ENCODE measurements around the gene DLK2. TPM values are rescaled to one million over a fixed set of nuclear protein-coding genes. Genes with fewer than 3 reads are reported as not detected.
A peak's percentile ranks its signal among the peaks of the same experiment; 100 is the strongest.
"Not testable (repeated sequence)": the region's sequence is repeated elsewhere in the genome, so short reads cannot be mapped to it uniquely, and the experiment has no call there.

DLK2 gene
- total and polyA plus RNA-seq, 10 donors, result 0.12 to 0.68 (median 0.42) TPM; not detected in 2

DNA sequence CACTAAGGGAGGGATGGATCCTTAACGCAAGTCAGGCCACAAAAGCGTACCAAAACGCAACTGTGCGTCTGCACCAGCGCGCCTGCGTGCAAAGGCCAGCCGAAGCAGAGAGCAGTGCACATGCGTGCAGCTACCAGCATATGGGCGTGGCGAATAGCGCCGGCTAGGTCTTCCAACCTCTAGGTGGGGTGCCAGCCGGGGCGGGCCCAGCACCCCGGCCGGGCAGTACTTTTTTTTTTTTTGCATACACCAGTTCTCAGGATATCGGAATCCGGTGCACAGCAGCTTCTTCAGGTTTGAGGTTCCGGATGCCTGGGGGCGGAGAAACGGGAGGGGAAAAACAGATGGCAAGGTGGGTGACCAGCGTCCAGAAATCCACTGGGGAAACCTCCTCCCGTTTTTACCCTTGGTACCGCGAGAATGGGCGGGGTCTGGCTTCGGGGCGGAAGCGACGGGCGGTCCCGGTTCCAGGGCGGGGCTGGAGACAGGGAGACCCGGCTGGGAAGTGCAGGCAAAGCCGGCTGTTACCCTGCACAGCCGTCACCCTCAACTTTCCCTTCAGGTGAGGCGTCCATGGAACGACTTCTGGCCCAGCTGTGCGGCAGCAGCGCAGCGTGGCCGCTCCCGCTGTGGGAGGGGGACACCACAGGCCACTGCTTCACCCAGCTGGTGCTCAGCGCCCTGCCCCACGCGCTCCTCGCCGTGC, 27.8 kb downstream of the DLK2 start, which contains the start of gene ABCC10:
TSS of gene ABCC10 (plus strand) at position 136 of the 706 bp plus-strand sequence. CDS start at position 574, 438 bp downstream.
- TF ChIP-seq POLR2AphosphoS5 (IDR thresholded peaks at IDR 0.05) (peak; percentile 83 to 90 (median 86)), POLR2A (IDR thresholded peaks at IDR 0.05) (peak in 1 of 3 donors; percentile 15)
- TF ChIP-seq, protein P1, sequence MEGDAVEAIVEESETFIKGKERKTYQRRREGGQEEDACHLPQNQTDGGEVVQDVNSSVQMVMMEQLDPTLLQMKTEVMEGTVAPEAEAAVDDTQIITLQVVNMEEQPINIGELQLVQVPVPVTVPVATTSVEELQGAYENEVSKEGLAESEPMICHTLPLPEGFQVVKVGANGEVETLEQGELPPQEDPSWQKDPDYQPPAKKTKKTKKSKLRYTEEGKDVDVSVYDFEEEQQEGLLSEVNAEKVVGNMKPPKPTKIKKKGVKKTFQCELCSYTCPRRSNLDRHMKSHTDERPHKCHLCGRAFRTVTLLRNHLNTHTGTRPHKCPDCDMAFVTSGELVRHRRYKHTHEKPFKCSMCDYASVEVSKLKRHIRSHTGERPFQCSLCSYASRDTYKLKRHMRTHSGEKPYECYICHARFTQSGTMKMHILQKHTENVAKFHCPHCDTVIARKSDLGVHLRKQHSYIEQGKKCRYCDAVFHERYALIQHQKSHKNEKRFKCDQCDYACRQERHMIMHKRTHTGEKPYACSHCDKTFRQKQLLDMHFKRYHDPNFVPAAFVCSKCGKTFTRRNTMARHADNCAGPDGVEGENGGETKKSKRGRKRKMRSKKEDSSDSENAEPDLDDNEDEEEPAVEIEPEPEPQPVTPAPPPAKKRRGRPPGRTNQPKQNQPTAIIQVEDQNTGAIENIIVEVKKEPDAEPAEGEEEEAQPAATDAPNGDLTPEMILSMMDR (IDR thresholded peaks at IDR 0.05 in 8 of 11, conservative IDR thresholded peaks at IDR 0.05 in 3 of 11), result peak in 10 of 11 experiments; percentile 50 to 78 (median 67)
- Histone ChIP-seq H3K27me3 (replicated peaks in 1 of 7) (no peaks in the 10 kb centered on the region), H3K4me1 (peaks cover 10 to 40% (median 28%) of the 10 kb centered on the region in 6 donors), H3K27ac (peak within 1 kb of the TSS; percentile 82 to 96 (median 88)), H3K9me3 (no peaks in the 10 kb centered on the region), H3K4me3 (peak within 1 kb of the TSS; percentile 62 to 97 (median 84)), H3K36me3 (peaks cover 0 to 19% (median 7%) of the 10 kb centered on the region in 6 donors)
- intact Hi-C loops (cut with DNase I; ENCODE audit: low total_unique reads), result no loop called here
- DNase-seq, result peak; percentile 99
- 0% methylated on average over 34 to 49 of the region's 49 CpGs for WGBS, 5 donors

DNA sequence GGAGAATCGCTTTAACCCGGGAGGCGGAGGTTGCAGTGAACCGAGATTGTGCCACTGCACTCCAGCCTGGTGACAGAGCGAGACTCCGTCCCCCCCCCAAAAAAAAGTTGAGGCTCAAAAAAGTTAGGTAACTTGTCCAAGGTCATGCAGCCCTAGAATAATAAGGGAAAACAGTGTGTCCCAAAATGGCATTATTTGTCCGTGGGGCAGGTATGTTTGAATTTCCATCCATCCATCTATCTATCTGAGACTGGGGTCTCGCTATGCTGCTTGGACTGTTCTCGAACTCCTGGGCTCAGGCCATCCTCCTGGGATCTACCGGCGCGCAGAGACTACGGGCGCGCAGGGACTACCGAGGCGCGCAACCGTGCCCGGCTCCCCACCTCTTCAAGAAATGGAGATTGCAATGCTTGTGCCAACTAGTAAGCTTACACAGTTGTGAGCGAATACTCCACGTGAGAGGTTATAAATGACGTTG, 28.4 kb downstream of the DLK2 start:
- DNase-seq, result no peak
- intact Hi-C loops (cut with DNase I; ENCODE audit: low total_unique reads), result no loop called here
- Histone ChIP-seq H3K36me3 (peaks cover 0 to 13% (median under 1%) of the 10 kb centered on the region in 6 donors), H3K9me3 (no peaks in the 10 kb centered on the region), H3K27me3 (replicated peaks in 1 of 7) (no peaks in the 10 kb centered on the region), H3K27ac (peak overlapping the region; percentile 82 to 96 (median 88)), H3K4me3 (peak overlapping the region; percentile 62 to 97 (median 84)), H3K4me1 (peaks cover 10 to 34% (median 28%) of the 10 kb centered on the region in 6 donors)
- WGBS, 5 donors, result 37 to 56% (median 42%) methylated on average over 22 to 23 of the region's 23 CpGs
- no peak for TF ChIP-seq POLR2A (IDR thresholded peaks at IDR 0.05)
- TF ChIP-seq, protein P1 (IDR thresholded peaks at IDR 0.05 in 8 of 11, conservative IDR thresholded peaks at IDR 0.05 in 3 of 11), result no peak

DNA sequence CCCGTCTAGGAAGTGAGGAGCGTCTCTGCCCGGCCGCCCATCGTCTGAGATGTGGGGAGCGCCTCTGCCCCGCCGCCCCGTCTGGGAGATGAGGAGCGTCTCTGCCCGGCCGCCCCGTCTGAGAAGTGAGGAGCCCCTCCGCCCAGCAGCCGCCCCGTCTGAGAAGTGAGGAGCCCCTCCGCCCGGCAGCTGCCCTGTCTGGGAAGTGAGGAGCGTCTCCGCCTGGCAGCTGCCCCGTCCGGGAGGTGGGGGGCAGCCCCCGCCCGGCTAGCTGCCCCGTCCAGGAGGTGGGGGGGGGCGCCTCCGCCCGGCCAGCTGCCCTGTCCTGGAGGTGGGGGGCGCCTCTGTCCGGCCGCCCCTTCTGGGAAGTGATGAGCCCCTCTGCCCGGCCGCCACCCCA, 30.3 kb downstream of the DLK2 start:
- DNase-seq; H3K27ac ChIP-seq; H3K27me3 ChIP-seq (replicated peaks in 1 of 7); H3K36me3 ChIP-seq; H3K9me3 ChIP-seq; H3K4me3 ChIP-seq; intact Hi-C loops (cut with DNase I; ENCODE audit: low total_unique reads): not testable (repeated sequence)
- H3K4me1 ChIP-seq, result peaks cover 10 to 31% (median 25%) of the 10 kb centered on the region in 6 donors
- 90 to 98% (median 95%) methylated on average over 13 to 33 of the region's 33 CpGs for WGBS, 5 donors

DNA sequence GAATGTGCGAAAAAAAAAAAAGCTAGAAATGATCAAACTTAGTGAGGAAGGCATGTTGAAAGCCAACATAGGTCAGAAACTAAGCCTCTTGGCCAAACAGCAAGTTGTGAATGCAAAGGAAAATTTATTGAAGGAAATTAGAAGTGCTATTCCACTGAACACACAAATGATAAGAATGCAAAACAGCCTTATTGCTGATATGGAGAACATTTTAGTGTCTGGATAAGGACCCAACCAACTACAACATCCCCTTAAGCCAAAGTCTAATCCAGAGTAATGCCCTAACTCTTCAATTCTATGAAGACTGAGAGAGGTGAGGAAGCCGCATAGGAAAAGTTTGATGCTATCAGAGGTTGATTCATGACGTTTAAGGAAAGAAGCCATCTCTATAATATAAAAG, 33.5 kb downstream of the DLK2 start:
- H3K27ac ChIP-seq, result no peak overlapping the region
- H3K9me3 ChIP-seq, result no peaks in the 10 kb centered on the region
- no peak for TF ChIP-seq POLR2AphosphoS5 (IDR thresholded peaks at IDR 0.05)
- TF ChIP-seq, protein P1 (IDR thresholded peaks at IDR 0.05 in 8 of 11, conservative IDR thresholded peaks at IDR 0.05 in 3 of 11), result no peak
- no peak for TF ChIP-seq POLR2A (IDR thresholded peaks at IDR 0.05)
- no peak overlapping the region for H3K4me3 ChIP-seq
- no peak for DNase-seq
- intact Hi-C loops (cut with DNase I; ENCODE audit: low total_unique reads), result no loop called here
- peaks cover 0 to 3% (median 2%) of the 10 kb centered on the region in 6 donors for H3K4me1 ChIP-seq
- WGBS, 5 donors, result 73 to 86% (median 76%) methylated on average over 3 of the region's 3 CpGs
- H3K27me3 ChIP-seq (replicated peaks in 1 of 7), result no peaks in the 10 kb centered on the region
- no peaks in the 10 kb centered on the region for H3K36me3 ChIP-seq

Data from spleen (tissue), 11 donors.